ENCODE data around the gene AFF1. TPM values are rescaled to one million over a fixed set of nuclear protein-coding genes. Genes with fewer than 3 reads are reported as not detected.

The AFF1 gene
- polyA plus RNA-seq, 4 donors, result 36.9 to 54.1 (median 48.3) TPM

- no peak for DNase-seq (ENCODE audit: low read depth in 4 of 4, low spot score in 2 of 4)
Measured at GRCh38 chr4:86947501-86948120, 12.8 kb downstream of the AFF1 start.

GRCh38 chr4:86948276-86948675 is 13.5 kb downstream of the AFF1 start:
- no peak for DNase-seq (ENCODE audit: low read depth in 4 of 4, low spot score in 2 of 4)

- no peak for DNase-seq (ENCODE audit: low read depth in 4 of 4, low spot score in 2 of 4)
Measured at GRCh38 chr4:86950831-86951525, 16.2 kb downstream of the AFF1 start.

GRCh38 chr4:86955888-86956451 is 21.2 kb downstream of the AFF1 start:
- no peak for DNase-seq (ENCODE audit: low read depth in 4 of 4, low spot score in 2 of 4)

- no peak for DNase-seq (ENCODE audit: low read depth in 4 of 4, low spot score in 2 of 4)
Measured at GRCh38 chr4:86957215-86957614, 22.4 kb downstream of the AFF1 start.

GRCh38 chr4:86959588-86960500 is 25.0 kb downstream of the AFF1 start:
- no peak for DNase-seq (ENCODE audit: low read depth in 4 of 4, low spot score in 2 of 4)

GRCh38 chr4:86960557-86960961 is 25.7 kb downstream of the AFF1 start:
- DNase-seq (ENCODE audit: low read depth in 4 of 4, low spot score in 2 of 4), result no peak

GRCh38 chr4:86961116-86961515 is 26.3 kb downstream of the AFF1 start:
- DNase-seq (ENCODE audit: low read depth in 4 of 4, low spot score in 2 of 4), result no peak

GRCh38 chr4:86961605-86962295 is 26.9 kb downstream of the AFF1 start:
- no peak for DNase-seq (ENCODE audit: low read depth in 4 of 4, low spot score in 2 of 4)

GRCh38 chr4:86963697-86964096 is 28.9 kb downstream of the AFF1 start:
- no peak for DNase-seq (ENCODE audit: low read depth in 4 of 4, low spot score in 2 of 4)

- no peak for DNase-seq (ENCODE audit: low read depth in 4 of 4, low spot score in 2 of 4)
Measured at GRCh38 chr4:86965019-86965976, 30.5 kb downstream of the AFF1 start.

- DNase-seq (ENCODE audit: low read depth in 4 of 4, low spot score in 2 of 4), result no peak
Measured at GRCh38 chr4:86967073-86967472, 32.3 kb downstream of the AFF1 start.

- no peak for DNase-seq (ENCODE audit: low read depth in 4 of 4, low spot score in 2 of 4)
Measured at GRCh38 chr4:86967798-86968197, 33.0 kb downstream of the AFF1 start.

- no peak for DNase-seq (ENCODE audit: low read depth in 4 of 4, low spot score in 2 of 4)
Measured at GRCh38 chr4:86968547-86968946, 33.7 kb downstream of the AFF1 start.

GRCh38 chr4:86970447-86971354 is 35.9 kb downstream of the AFF1 start:
- no peak for DNase-seq (ENCODE audit: low read depth in 4 of 4, low spot score in 2 of 4)

GRCh38 chr4:86971355-86971683 is 36.5 kb downstream of the AFF1 start:
- no peak for DNase-seq (ENCODE audit: low read depth in 4 of 4, low spot score in 2 of 4)

GRCh38 chr4:86972997-86973396 is 38.2 kb downstream of the AFF1 start:
- no peak for DNase-seq (ENCODE audit: low read depth in 4 of 4, low spot score in 2 of 4)

GRCh38 chr4:86973668-86974067 is 38.9 kb downstream of the AFF1 start:
- no peak for DNase-seq (ENCODE audit: low read depth in 4 of 4, low spot score in 2 of 4)
